GM21447 (cell line): ENCODE results near the gene SEC16B.

Experiments
- ATAC-seq: cut with Tn5 transposase; IDR thresholded peaks from one replicate; pipeline ENCODE4 v1.9.1; 2021; ENCODE audit not compliant: unreplicated experiment

SEC16B gene

DNA sequence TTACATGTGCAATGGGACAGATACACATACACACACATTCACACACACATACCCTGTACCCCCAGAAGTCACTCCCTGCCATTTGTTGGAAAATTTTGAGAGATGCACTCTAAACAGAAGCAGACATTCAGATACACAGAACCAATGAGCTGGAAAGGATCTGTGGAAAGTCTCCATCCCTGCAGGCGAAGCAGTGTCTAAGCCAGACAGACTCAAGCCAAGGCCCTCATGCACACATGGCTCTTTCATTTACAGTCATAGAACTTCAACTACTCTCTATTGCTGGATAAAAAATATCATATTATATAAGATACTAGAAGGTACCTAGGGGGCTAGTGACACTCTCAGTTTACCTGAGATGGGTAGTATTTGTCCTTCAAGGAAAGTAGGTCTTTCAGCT lies 7.3 kb upstream of the SEC16B start:
- no peak for ATAC-seq

DNA sequence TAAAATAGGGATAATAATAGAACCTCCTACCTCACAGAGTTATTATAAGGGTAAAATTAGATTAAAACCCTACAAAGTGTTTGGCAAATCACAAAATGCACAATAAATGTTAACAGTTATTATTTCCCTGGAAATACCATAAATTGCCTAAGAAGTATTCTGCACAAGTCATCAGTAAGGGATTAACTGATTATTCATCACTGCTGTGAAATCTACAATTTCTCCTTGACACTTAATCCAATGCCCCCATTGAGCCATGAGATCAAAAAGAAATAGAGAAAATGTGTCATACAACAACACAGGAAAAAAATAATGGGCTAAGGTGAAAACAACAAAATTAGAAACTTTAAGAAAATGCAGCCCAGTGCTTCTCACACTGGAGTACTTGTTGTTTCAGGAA lies 6.7 kb upstream of the SEC16B start:
- no peak for ATAC-seq

DNA sequence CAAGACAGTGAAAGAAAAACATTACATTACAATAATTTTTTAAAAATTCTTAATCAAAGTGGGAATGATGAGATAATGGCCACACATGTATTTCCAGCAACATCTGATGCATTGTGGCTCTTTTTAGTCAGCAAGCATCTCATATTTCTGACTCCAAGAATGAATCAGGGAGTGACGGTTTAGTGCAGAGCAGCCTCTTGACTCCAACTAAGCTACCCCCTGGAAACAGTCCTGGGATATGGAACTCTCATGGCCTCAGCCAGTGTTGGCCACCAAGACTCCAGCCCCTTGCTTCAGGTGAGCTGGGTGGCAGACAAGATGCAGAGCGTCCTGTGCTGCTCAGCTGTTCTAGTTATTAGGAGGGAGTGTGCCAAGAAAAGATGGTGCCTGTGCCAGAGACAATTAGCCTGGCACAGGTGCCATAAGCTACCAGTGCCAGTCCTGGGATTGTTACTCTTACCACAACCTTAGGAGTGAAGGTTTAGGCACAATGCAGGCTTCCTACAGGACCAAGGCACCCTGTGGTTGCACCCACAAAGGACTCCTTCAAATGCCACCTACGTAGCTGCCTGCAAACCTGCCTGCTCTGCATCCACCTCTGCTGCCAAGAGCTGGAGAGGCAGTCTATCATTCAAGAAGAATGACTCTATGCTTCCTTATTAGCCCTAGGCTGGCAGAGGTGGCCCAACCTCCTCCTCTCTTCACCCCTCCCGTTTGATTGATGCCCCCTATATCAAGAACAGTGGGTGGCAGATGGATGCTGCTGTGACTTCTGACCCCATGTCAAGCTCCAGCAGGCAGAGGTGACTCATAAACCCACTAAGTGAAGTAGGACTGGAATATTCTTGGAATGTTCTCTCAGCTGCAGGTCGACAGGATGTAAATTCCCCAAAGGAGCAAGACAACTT lies 6.0 kb upstream of the SEC16B start:
- no peak for ATAC-seq

DNA sequence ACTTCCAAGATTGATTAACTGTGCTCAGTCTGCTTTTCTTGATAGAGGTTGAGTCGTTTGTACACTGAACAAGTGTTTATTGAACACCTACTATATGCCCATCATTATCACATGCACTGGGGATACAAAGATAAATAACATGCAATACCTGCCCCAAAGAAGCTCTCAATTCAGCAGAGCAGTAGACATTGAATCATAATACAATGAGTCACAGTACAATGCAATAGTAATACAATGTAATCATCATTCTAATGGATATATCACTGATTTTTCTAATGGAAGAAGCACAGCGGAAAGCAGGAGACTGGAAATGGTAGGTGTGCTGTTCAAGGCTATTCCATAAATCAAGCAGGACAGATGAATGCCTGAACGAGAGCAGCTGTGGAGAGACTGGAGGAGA lies 3.7 kb upstream of the SEC16B start:
- no peak for ATAC-seq

DNA sequence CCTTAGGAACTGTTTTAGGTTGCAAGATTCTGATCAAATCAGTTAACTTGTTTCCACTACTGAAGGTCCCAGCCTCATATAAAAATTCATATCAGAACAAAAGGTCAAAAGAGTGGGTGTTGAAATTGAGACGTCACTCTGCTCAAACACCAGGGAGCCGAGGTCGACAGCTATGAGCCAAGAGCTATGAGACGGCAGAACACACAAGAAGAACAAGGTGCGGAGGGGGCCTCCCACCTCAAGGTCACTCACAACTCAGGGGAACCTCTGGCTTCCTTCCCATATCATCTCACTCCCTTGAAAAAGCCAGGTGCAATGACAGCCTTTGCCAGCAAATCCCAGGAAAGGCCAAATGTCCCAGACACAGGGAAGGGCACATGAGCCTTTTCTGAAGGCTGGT lies 749 bp downstream of the SEC16B start:
- no peak for ATAC-seq

DNA sequence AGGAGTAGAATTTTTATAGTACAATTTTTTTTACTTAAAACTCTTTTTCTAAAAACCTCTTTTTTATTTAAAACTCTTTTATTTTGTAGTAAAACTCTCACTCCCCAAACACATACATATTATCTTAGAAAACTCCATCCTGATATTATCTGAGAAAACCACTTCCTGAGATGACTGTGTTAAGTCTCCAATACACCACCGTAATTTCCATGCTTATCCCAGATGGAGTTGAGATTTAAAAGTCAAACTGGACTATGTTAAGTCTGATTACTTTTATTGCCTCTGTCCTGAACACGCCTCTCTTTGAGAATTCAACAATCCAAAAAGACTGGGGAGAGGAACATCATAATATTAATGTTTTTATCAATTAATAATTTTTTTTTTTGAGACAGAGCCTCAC lies 3.7 kb downstream of the SEC16B start:
- no peak for ATAC-seq

DNA sequence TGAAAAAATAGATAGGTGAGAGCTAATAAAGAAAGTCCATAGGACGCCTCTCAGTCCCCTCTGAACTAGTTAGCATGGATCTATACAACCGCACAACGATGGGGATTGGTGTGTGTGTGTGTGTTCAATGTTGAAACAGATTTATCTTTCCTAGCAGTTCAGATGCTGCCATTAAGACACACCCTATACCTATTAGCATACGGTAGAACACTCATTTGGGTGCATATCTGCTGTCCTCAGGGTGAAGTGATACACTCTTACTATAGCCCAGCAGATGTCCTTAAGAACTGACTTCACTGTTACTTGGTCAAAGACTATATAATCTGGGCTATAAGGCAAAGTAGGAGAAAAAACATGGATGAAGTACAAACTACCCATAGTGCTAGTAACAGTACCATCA lies 4.6 kb downstream of the SEC16B start:
- ATAC-seq = no peak

DNA sequence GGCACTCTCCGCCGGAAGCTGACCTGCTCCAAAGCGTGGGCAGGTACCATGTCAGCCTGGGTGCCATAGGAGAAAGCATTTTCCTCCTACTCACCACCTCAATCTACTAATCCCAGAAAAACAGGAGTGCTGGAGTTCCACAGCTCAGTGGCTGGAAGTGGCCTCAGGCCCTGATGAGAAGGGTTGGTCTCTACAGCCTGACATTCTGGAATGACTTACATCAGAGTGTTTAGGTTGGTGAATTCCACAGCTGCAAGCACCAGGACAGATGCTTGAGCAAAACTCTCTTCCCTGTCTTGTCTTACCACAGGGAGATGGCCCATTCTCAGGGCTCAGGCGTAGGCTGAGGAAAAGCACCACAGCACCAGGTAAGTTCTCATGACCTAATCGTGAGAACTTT lies 5.5 kb downstream of the SEC16B start:
- no peak for ATAC-seq

DNA sequence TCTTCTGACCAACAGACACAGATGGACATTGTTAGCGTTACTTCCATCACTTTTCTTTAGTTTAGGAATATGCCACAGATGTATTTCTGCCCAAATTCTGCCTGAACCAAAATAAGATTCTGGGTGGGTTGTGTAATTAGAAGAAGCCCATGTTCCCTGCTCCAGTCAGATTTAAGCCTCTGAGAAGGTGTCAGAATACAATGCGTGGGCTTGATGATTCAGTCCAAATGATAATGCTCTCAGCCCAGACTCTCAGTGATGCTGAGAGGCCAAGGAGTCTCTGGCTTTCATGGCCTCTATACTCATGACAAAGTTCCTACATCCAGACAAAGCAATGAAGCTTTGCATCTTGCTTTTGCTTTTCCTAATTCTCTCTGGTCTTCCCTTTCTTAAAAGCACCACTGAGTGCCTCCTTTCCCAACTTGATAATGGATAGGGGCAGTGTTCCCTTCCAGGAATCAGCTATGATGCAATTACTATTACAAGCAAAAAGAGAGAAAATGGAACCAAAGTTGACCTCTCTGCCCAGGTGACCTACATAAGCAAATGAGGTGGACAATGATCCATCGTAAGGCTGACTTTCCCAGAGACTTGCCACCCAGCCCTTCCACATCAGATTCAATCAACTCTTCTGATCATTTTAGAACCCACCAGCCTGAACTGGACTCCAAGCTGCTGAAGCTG lies 8.8 kb downstream of the SEC16B start:
- ATAC-seq = no peak

DNA sequence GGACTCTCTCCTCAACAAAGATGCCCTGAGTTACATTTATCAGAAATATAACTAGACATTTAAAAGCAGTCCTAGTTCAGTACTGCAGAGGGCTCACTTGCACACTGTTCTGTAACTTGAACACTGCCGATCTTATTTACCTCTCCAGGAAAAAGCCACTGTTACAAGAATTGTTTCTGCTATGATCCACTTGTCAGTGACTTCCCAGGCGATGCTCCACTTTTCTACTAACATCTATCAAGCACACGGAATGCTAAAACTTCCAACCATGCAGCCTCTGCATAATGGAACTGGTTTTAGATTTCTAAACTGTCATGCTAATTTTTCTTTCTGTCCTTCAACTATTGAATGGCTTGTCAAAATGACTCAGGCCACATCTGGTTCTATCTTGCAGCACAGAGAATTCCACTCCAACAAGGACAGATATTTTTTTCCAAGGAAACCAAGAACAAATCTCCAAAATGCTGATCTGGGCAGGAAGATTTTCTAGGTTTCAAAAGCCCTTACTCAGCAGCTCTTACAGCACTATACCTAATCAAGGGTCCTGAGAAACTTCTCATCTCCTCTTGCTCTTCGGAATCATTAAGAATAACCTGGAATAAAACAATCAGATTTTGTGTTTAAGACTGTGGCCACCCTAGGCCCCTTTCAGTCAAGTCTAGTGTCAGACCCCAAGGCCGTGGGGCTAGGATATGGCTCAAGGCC lies 9.9 kb downstream of the SEC16B start:
- ATAC-seq = no peak

DNA sequence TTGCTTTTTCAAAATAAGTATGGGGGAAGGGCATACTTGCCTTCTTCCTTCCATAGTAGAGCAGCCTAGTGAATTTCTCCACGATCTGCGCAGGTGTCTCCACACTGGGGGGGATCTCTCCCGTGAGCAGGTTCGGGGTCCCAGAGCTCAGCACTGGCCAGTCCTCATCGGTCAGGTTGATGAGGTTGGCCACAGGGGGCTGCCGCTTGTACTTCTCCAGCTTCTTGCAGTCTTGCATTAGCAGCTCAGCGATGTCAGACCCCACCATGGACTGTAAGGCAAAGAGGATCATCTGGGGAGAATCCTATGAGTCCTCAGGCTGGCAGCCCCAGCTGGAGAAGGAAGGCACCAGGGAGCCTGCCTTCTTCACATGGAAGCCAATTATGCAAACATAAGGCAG lies 11.8 kb downstream of the SEC16B start:
- ATAC-seq = no peak

DNA sequence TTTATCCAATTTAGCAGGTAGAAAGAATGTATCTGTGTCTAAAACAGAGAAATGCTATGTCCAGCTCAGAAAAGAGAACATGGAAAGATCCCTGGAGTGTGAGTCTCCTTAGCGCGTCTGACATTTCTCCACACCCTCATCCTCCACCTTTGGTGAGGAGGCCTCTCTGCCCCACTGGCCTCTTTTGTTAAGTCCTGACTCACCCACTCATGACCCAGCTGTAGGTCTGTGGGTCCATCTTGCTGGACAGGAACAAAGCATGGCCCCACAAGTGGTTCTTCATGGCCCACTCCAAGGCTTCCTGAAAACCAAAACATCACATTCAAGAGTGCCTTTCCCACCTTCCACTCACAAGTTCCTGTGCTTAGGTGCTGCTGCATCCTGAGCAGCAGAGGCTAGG lies 15.8 kb downstream of the SEC16B start:
- ATAC-seq = no peak

DNA sequence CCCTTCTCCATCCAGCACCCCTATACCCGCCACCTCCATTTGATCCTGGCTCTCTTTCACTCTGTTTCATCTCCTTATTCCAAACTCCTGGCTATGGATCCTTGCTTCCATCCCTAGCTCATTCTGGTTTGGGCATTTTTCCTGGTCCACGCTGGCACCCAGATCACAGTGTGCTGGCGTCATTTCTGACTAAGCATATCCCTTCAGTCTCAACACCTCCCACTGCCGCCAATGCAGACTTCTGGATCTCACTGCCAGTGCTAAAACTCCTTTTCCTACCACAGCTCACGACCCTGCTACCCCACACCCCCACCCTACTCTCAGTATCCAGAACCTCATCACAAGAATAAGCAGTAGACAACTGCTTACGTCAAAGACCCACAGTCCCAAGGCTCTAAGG lies 16.3 kb downstream of the SEC16B start:
- ATAC-seq = no peak

DNA sequence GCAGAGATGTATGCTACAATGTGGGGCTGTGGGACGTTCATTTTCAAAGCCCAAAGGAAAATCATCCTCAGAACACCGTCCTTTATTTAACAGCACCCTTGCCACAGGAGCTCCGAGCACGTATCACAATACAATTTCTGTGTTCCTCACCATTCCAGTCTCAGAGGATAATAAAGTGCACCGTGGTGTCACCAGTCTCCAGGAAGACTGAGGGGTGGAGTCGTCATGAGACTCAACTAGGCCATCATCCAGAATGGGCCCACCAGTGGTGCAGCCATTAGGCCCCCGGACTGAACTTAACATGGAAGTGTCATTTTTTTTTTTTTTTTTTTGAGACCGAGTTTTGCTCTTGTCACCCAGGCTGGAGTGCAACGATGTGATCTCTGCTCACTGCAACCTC lies 17.2 kb downstream of the SEC16B start:
- no peak for ATAC-seq

DNA sequence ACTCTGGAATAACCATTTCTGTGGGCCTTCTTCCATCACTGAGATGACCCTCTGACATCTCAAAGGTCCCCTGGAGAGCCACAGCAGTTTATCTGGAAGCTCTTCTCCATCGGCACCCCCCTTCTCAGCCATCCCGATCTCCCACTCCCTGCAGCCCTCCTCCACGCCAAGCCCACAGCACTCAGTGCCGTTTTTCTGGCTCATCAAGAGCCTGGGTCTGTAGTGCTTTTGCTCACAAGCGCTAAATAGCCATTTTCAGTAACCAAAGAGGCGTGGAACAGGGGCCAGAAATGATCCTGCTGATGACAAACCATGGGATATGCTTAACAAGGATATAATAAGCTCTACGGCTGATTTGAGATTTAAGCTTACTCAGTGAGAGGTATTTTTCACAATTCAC lies 17.6 kb downstream of the SEC16B start:
- no peak for ATAC-seq

DNA sequence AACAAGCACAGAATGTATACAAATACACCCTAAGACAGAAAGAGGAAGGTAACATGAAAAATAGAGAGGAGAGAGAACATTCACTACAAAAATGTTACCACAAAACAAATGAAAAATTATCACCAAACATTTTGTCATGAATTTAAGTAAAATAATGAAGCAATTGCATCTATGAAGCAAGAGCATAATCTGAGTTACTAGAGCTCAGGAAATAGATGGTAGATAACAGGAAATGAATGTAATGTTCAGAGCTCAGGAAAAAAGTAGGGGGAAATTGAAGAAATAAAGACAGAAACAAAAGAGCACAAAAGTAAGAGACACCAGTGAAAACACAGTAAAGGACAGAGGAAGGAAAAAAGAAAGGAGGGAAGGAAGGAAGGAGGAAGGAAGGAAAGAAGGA lies 19.4 kb downstream of the SEC16B start:
- no peak for ATAC-seq

DNA sequence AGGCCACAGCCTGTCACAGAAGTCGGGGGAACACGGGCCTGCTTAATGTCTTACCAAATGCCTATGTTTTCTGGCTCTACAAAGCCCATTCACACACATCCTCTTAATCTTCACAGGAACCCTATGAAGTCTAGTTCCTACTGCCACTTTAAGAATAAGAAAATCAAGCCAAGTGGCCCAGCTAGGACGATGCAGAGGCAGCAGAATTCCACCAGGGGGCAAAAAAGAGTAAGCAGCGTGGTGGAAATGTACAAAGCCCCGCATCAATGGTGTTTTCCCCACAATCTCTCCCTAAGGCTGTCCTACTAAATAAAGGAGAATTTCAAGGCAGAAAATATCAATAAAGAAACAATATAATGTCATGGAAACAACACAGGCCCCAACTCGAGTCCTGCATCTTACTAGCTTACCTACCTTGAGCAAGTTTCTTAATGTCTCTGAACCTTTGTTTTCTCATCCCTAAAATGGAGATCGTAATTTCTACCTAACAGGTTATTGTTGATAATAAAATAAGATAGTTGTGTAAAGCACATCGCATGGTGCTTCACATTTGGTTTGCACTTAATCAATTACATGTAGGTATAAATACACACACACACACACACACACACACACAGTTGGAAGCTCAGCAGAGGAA lies 21.4 kb downstream of the SEC16B start:
- ATAC-seq = peak; percentile 62

DNA sequence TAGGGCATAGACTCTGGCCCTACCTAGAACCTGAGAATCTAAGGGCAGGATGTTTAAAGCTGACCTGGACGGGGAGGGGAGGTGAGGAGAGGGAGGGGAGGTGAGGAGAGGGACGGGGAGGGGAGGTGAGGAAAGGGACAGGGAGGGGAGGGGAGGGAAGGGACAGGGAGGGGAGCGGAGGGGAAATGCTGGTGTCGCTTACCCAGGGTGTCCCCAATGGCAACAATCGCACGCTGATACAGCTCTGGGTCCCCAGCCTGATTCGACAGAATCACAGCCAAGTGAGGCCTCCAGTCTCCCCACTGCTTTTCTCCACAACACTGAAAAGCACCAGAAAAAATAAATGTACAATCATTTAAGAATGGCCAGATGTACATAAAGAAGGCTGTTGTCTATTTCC lies 22.2 kb downstream of the SEC16B start:
- ATAC-seq = no peak

DNA sequence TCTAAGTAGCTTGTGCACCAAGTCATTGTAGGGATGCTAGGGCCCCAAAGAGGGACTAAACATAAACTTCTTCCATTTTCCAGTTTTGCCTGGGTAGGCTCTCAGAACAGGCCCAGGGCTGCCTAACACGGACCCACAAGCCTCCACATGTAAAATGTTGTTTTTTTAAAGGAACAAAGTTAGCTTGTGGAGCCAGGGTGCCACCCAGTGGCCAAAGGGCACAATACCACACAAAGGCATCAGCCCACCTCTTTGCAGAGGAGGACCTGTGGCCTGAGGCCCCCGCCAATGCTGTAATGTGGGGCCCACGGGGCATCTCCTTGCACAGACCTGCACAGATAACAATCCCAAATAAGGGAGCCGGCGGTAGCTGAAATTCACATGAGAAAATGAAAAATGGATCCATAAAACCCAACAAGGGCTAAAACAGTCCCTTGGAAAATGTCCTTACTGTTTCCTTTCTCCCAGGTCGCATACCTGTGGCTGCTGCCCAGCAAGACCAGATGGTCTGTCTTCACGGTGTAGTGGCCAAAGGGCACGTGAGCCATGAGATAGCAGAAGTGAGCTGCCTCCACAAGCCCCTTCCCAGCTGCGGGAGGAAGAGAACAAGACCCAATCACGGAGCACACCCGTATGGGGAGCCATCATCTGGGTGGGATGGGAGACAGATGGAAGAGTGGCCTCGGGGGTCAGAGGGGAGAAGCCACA lies 23.8 kb downstream of the SEC16B start:
- no peak for ATAC-seq

DNA sequence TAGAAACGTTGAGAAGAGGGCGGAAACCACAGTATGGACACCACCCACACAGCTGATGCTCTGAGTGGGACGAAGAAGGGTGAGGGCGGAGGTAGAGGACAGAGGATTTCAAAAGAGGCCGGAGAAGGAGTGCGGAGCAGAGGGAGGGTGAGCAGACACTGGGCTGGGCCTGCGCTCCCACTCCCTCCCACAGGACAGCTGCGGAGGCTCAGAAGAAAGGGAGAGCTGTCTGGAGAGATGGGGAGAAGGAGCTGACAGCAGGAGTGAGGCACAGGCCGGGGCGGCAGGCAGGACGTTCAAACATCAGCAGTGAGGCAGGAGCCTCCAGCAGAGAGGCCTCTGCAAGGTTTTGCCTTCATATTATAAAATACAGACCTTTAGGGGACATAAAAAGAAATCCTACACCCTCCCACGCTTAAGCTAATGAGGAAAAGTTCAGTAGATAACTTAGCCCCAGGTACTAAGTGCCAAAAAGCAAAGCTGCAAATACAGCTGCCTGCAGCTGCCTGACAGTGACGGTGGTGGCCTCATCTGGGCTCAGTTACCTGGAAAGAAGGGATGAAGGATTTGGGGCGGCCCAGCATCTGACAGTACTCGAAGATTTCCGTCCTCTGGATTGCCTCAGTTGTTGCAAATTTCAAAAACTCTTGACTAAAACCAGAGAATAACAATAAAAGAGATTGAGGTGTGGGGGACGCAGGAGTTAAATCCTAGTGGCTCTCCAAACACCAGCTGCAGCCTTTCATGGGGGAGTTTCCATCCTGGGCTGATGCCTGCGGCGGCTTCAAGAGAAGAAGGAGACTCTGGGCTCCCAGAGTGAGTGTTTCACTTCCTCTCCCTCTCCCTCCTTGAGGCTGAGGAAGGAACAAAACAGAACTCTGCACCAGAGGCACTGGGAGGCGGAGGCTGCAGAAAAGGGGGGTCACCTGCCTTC lies 25.6 kb downstream of the SEC16B start:
- ATAC-seq = no peak
